CD4-positive, alpha-beta T cell (primary cell): ENCODE measurements around the gene AUNIP. TPM values are rescaled to one million over a fixed set of nuclear protein-coding genes. Genes with fewer than 3 reads are reported as not detected.

Experiments
- ATAC-seq: fragments of 200-7000 bp; cut with Tn5 transposase; one replicate; pipeline ENCODE4 v1.10.0; 2022; ENCODE audit warnings: mild to moderate bottlenecking; ENCODE audit not compliant: poor library complexity
- CTCF ChIA-PET: fragments of 350-600 bp; sonication (Branson Sonifier 250); formaldehyde crosslinking; loops from one replicate; lab custom pipeline; 2021; ENCODE audit warnings: antibody characterized with exemption, inconsistent platforms; lab: Charles Lee
- POLR2A ChIA-PET: fragments of 350-600 bp; sonication (Branson Sonifier 250); formaldehyde crosslinking; loops from one replicate; lab custom pipeline; 2021; ENCODE audit warnings: antibody characterized with exemption, inconsistent platforms; lab: Charles Lee
- DNase-seq, 14 experiments: peaks; one replicate each; pipeline ENCODE4 v3.0.0-alpha.2; 2013 to 2020; ENCODE audit warnings: mixed read lengths in 2 of 14
- H3K27ac ChIP-seq, 2 donors: one replicate each; pipeline versions ENCODE4 v1.5.1 to v1.7.0; 2013; ENCODE audit warnings: low read length in 2 of 2, low read depth in 1 of 2, mild to moderate bottlenecking in 1 of 2
- H3K27me3 ChIP-seq, 2 experiments: 1 replicate in 1 of 2; 2 replicates in 1 of 2; pipeline versions ENCODE4 v1.6.1 to v1.7.0; 2013; ENCODE audit warnings: low read length in 2 of 2, control low read depth in 1 of 2, mild to moderate bottlenecking in 1 of 2, moderate library complexity in 1 of 2; ENCODE audit not compliant: insufficient read depth in 2 of 2, control insufficient read depth in 1 of 2
- H3K36me3 ChIP-seq: one replicate; pipeline ENCODE4 v1.6.1; 2013; ENCODE audit warnings: low read length, control low read depth; ENCODE audit not compliant: insufficient read depth
- H3K4me1 ChIP-seq: one replicate; pipeline ENCODE4 v1.6.1; 2013; ENCODE audit warnings: low read length, control low read depth; ENCODE audit not compliant: insufficient read depth
- H3K4me3 ChIP-seq: one replicate; pipeline ENCODE4 v1.5.1; 2013; ENCODE audit warnings: mild to moderate bottlenecking, low read length, moderate library complexity
- H3K9me3 ChIP-seq, 2 experiments: 1 replicate in 1 of 2; 2 replicates in 1 of 2; pipeline versions ENCODE4 v1.6.1 to v1.7.0; 2013; ENCODE audit warnings: low read length in 2 of 2, mild to moderate bottlenecking in 2 of 2, control low read depth in 1 of 2, moderate library complexity in 1 of 2; ENCODE audit not compliant: control insufficient read depth in 1 of 2, insufficient read depth in 1 of 2
- H3K27ac Mint-ChIP-seq: one replicate; pipeline ENCODE4 v1.8.0; 2020; ENCODE audit warnings: mixed read lengths
- H3K27me3 Mint-ChIP-seq: one replicate; pipeline ENCODE4 v1.8.0; 2021; ENCODE audit warnings: mixed read lengths
- H3K36me3 Mint-ChIP-seq: one replicate; pipeline ENCODE4 v1.8.0; 2021; ENCODE audit warnings: low read depth, mixed read lengths
- H3K4me1 Mint-ChIP-seq: one replicate; pipeline ENCODE4 v1.8.0; 2021; ENCODE audit warnings: low read depth, mixed read lengths
- H3K4me3 Mint-ChIP-seq: one replicate; pipeline ENCODE4 v1.8.0; 2020; ENCODE audit warnings: mild to moderate bottlenecking, mixed read lengths
- H3K9me3 Mint-ChIP-seq: one replicate; pipeline ENCODE4 v1.8.0; 2020; ENCODE audit warnings: mixed read lengths
- intact Hi-C, 2 experiments: fragments of 100-400 bp; cut with DNase I in 1 of 2; cut with micrococcal nuclease in 1 of 2; formaldehyde crosslinking; loops; one replicate each; pipeline versions ENCODE4 v1.15.1 to v1.9.0; 2023 to 2025; cut with DNase I, micrococcal nuclease
- total RNA-seq, 174 experiments: library from RNA in 2 of 174; stranded (reverse) in 2 of 174; gene quantifications; one replicate each; pipeline ENCODE4 v1.2.3 and lab custom pipeline; 2021 to 2026
- TF ChIP-seq, protein P1 (sequence below): fragments of 200-600 bp; IDR thresholded peaks from one replicate; pipeline ENCODE4 v1.8.0; 2022; ENCODE audit warnings: antibody characterized with exemption, mild to moderate bottlenecking

Gene AUNIP
- total RNA-seq, 2 experiments from 2014 or later: not detected

DNA sequence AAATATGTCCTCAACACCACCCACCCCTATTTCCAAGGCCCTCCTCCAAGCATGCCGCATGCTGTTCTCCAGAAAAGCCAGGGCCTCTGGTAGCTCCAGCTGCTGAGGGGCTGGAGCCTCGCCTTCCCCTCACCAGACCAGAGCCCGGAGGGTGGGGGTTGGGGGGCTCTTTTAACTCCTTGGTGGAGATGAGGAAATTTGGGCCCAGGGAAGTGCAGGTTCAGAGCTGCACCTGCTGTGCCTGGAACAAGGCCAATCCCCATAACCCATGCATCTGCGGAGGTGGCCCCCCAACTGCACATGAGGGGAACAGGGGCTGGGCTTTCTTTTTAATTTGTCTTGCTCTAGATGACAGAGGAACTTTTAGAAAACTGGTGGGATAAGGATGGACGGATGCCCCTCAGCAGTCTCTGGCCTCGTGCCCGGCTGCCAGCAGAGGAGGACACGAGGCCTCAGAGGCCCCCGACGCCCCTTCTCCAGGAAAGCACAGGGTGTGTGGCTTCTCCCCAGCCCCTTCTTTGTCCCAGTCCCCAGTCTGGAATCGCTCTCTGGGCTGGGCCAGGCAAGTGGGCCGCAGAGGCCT lies 59.8 kb downstream of the AUNIP start:
- intact Hi-C loops: loop anchor here (2.0 to 5.0 kb wide), 3 partner anchors 25 to 257 kb away; partner anchors contain the start of gene LDLRAP1 (in 1 of the 2)
- POLR2A ChIA-PET: interaction anchor here (0.6 to 6.5 kb wide), 6 partner anchors 15 to 181 kb away, joined by 3 to 44 read pairs (median 6); partner anchors contain the start of gene MTFR1L
- Mint-ChIP-seq H3K27ac (peak overlapping the region; percentile 89), H3K36me3 (peaks cover 4% of the 10 kb centered on the region), H3K4me3 (peak overlapping the region; percentile 85), H3K4me1 (peaks cover 78% of the 10 kb centered on the region), H3K27me3 (no peaks in the 10 kb centered on the region), H3K9me3 (no peaks in the 10 kb centered on the region)
- ATAC-seq: no peak
- TF ChIP-seq, protein P1, sequence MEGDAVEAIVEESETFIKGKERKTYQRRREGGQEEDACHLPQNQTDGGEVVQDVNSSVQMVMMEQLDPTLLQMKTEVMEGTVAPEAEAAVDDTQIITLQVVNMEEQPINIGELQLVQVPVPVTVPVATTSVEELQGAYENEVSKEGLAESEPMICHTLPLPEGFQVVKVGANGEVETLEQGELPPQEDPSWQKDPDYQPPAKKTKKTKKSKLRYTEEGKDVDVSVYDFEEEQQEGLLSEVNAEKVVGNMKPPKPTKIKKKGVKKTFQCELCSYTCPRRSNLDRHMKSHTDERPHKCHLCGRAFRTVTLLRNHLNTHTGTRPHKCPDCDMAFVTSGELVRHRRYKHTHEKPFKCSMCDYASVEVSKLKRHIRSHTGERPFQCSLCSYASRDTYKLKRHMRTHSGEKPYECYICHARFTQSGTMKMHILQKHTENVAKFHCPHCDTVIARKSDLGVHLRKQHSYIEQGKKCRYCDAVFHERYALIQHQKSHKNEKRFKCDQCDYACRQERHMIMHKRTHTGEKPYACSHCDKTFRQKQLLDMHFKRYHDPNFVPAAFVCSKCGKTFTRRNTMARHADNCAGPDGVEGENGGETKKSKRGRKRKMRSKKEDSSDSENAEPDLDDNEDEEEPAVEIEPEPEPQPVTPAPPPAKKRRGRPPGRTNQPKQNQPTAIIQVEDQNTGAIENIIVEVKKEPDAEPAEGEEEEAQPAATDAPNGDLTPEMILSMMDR: no peak
- Histone ChIP-seq H3K4me1 (peaks cover 69% of the 10 kb centered on the region), H3K36me3 (no peaks in the 10 kb centered on the region), H3K9me3 (no peaks in the 10 kb centered on the region), H3K4me3 (peak overlapping the region; percentile 60), H3K27ac (peak overlapping the region; percentile 18 to 33), H3K27me3 (no peaks in the 10 kb centered on the region)
- no peak for DNase-seq
- CTCF ChIA-PET: interaction anchor here (1.4 kb wide), 1 partner anchor 97 kb away, joined by 3 read pairs; no protein-coding TSS in a partner anchor

DNA sequence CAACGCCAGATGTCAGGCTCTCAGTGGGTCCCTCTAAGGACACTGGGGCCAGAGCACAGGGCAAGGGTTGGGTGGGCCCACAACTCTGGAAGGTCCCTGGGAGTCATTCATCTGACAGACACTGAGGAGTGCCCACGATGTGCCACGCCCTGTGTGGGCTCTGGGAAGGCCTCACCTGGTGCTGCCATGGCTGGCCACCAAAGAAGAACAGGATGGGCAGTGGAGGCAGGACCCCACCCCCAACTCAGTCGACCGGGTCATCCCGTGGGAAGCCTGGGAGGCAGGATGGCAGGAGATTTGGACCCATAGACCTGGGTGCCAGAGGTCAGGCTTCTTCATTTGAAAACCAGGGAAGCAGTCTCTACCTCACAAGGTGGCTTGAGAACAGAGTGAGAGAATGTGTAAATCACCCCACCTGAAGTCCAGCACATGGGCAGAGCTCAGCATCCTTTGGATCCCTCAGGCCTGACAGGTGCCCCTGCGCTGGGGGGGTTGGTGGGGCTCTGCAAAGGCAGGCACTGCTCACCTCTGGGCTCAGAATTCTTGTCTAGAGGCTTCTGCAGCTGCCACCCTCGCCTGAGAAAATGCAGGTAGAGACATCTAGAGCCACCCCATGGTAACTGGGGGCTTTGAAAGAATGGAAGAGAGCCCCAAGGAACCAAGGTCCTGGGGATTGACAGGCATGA lies 60.4 kb downstream of the AUNIP start:
- Mint-ChIP-seq H3K9me3 (no peaks in the 10 kb centered on the region), H3K4me3 (peak overlapping the region; percentile 85), H3K27ac (peak overlapping the region; percentile 89), H3K27me3 (no peaks in the 10 kb centered on the region), H3K4me1 (peaks cover 76% of the 10 kb centered on the region), H3K36me3 (peaks cover 4% of the 10 kb centered on the region)
- TF ChIP-seq, protein P1: no peak
- peaks cover 75% of the 10 kb centered on the region for H3K4me1 ChIP-seq
- ATAC-seq (no peak), DNase-seq (no peak)
- H3K27ac ChIP-seq: peak overlapping the region in 1 of 2 donors; percentile 30
- intact Hi-C loops: loop anchor here (2.0 to 5.0 kb wide), 3 partner anchors 24 to 257 kb away; partner anchors contain the start of gene LDLRAP1 (in 1 of the 2)
- ChIA-PET CTCF (interaction anchor here (0.6 to 1.9 kb wide), 7 partner anchors 12 to 190 kb away, joined by 3 to 10 read pairs (median 3); no protein-coding TSS in a partner anchor), POLR2A (interaction anchor here (0.6 to 6.5 kb wide), 9 partner anchors 14 to 190 kb away, joined by 3 to 44 read pairs (median 4); partner anchors contain the start of genes MAN1C1 and MTFR1L)
- no peaks in the 10 kb centered on the region for H3K36me3 ChIP-seq
- H3K4me3 ChIP-seq: no peak overlapping the region
- H3K9me3 ChIP-seq: no peaks in the 10 kb centered on the region
- no peaks in the 10 kb centered on the region for H3K27me3 ChIP-seq

DNA sequence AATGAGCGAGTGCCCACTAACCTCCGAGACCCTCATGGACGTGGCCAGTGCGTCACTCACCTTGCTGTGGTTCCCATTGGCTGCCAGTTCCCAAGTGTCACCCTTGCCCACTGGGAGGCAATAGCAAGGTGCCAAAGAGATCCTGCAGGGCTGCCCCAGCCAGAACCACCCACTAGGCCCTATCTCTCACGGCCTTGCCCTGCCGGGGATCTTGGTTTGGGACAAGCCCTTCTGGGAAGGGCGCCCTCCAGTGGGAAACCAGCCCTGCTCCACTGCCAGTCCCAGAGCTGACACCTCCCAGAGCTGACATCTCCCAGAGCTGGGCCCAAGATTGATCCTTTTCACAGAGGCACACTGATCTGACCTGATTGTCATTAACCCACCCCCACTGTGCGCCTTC lies 61.3 kb downstream of the AUNIP start:
- Mint-ChIP-seq H3K9me3 (no peaks in the 10 kb centered on the region), H3K27me3 (no peaks in the 10 kb centered on the region), H3K27ac (peak overlapping the region; percentile 89), H3K36me3 (peaks cover 4% of the 10 kb centered on the region), H3K4me1 (peaks cover 77% of the 10 kb centered on the region), H3K4me3 (peak overlapping the region; percentile 69)
- Histone ChIP-seq H3K27ac (peak overlapping the region in 1 of 2 donors; percentile 30), H3K36me3 (no peaks in the 10 kb centered on the region), H3K9me3 (no peaks in the 10 kb centered on the region), H3K27me3 (no peaks in the 10 kb centered on the region), H3K4me1 (peaks cover 77% of the 10 kb centered on the region), H3K4me3 (no peak overlapping the region)
- DNase-seq: peak in 5 of 14 experiments; percentile 21 to 63 (median 54)
- TF ChIP-seq, protein P1: peak; percentile 48
- ChIA-PET POLR2A (interaction anchor here (1.3 to 6.5 kb wide), 6 partner anchors 22 to 189 kb away, joined by 3 to 44 read pairs (median 8); partner anchors contain the start of genes MAN1C1 and MTFR1L), CTCF (interaction anchor here (0.6 to 1.9 kb wide), 8 partner anchors 12 to 189 kb away, joined by 3 to 10 read pairs (median 3); no protein-coding TSS in a partner anchor)
- no peak for ATAC-seq
- intact Hi-C loops: loop anchor here (2.0 to 5.0 kb wide), 5 partner anchors 23 to 256 kb away; partner anchors contain the start of gene LDLRAP1 (in 1 of the 2)
